KMS-11 (cell line): ENCODE data around the gene RAPGEF2.

Experiments
- H2AFZ ChIP-seq: fragments of 200-600 bp; sonication (generic); 2 replicates; pipeline ENCODE4 v1.6.1; 2016; ENCODE audit warnings: antibody characterized with exemption, mixed run types, low read depth
- H3K27ac ChIP-seq: fragments of 200-600 bp; sonication (generic); 2 replicates; pipeline ENCODE4 v1.6.1; 2016; ENCODE audit warnings: mild to moderate bottlenecking, mixed run types
- H3K27me3 ChIP-seq: fragments of 200-600 bp; sonication (generic); 2 replicates; pipeline ENCODE4 v1.6.1; 2017; ENCODE audit warnings: mild to moderate bottlenecking, low read depth, mixed run types, moderate library complexity; ENCODE audit not compliant: insufficient read depth
- H3K36me3 ChIP-seq: fragments of 200-600 bp; sonication (generic); 2 replicates; pipeline ENCODE4 v1.6.1; 2017; ENCODE audit warnings: mild to moderate bottlenecking, mixed run types; ENCODE audit not compliant: insufficient read depth
- H3K4me1 ChIP-seq: fragments of 200-600 bp; sonication (generic); 2 replicates; pipeline ENCODE4 v1.6.1; 2016; ENCODE audit warnings: mild to moderate bottlenecking, low read depth, mixed run types; ENCODE audit not compliant: poor library complexity, severe bottlenecking
- H3K4me2 ChIP-seq: fragments of 200-600 bp; sonication (generic); 2 replicates; pipeline ENCODE4 v1.7.0; 2016; ENCODE audit warnings: mild to moderate bottlenecking, mixed run types
- H3K4me3 ChIP-seq: fragments of 200-600 bp; sonication (generic); IDR thresholded peaks from 2 replicates; pipeline ENCODE4 v1.6.1; 2017; ENCODE audit warnings: low read depth, low read length, mixed read lengths; ENCODE audit not compliant: insufficient read depth
- H3K79me2 ChIP-seq: fragments of 200-600 bp; sonication (generic); 2 replicates; pipeline ENCODE4 v1.6.1; 2016; ENCODE audit warnings: low read depth, mixed run types; ENCODE audit not compliant: insufficient read depth
- H3K9ac ChIP-seq: fragments of 200-600 bp; sonication (generic); 2 replicates; pipeline ENCODE4 v1.6.1; 2016; ENCODE audit warnings: mild to moderate bottlenecking, mixed run types
- H4K20me1 ChIP-seq: fragments of 200-600 bp; sonication (generic); 2 replicates; pipeline ENCODE4 v1.6.1; 2016; ENCODE audit warnings: mild to moderate bottlenecking, mixed run types; ENCODE audit not compliant: insufficient read depth
- CTCF ChIP-seq: fragments of 200-600 bp; sonication (generic); conservative IDR thresholded peaks from 2 replicates; pipeline ENCODE4 v1.6.1; 2017; ENCODE audit warnings: low read depth, mild to moderate bottlenecking, antibody characterized with exemption, low read length, moderate library complexity, mixed read lengths

RAPGEF2 gene

GRCh38 chr4:159199826-159200225 is 96.9 kb downstream of the RAPGEF2 start:
- no peaks in the 10 kb centered on the region for H4K20me1 ChIP-seq
- no peaks in the 10 kb centered on the region for H3K79me2 ChIP-seq
- no peak overlapping the region for H2AFZ ChIP-seq
- no peaks in the 10 kb centered on the region for H3K27me3 ChIP-seq
- no peak for TF ChIP-seq CTCF
- no peak overlapping the region for H3K4me2 ChIP-seq
- H3K27ac ChIP-seq = no peak overlapping the region
- H3K4me1 ChIP-seq = no peaks in the 10 kb centered on the region
- H3K36me3 ChIP-seq = no peaks in the 10 kb centered on the region
- H3K9ac ChIP-seq = no peak overlapping the region
- no peak overlapping the region for H3K4me3 ChIP-seq

GRCh38 chr4:159201168-159201567 is 98.3 kb downstream of the RAPGEF2 start:
- no peaks in the 10 kb centered on the region for H3K79me2 ChIP-seq
- H3K27me3 ChIP-seq = no peaks in the 10 kb centered on the region
- peaks cover 1% of the 10 kb centered on the region for H3K4me1 ChIP-seq
- no peak overlapping the region for H3K4me3 ChIP-seq
- no peak overlapping the region for H3K27ac ChIP-seq
- H4K20me1 ChIP-seq = no peaks in the 10 kb centered on the region
- TF ChIP-seq CTCF = no peak
- H3K4me2 ChIP-seq = no peak overlapping the region
- no peak overlapping the region for H3K9ac ChIP-seq
- no peaks in the 10 kb centered on the region for H3K36me3 ChIP-seq
- H2AFZ ChIP-seq = no peak overlapping the region

GRCh38 chr4:159204566-159204965 is 101.7 kb downstream of the RAPGEF2 start:
- Histone ChIP-seq H3K4me1 (peaks cover 6% of the 10 kb centered on the region), H3K27ac (no peak overlapping the region), H2AFZ (no peak overlapping the region), H3K79me2 (no peaks in the 10 kb centered on the region), H4K20me1 (no peaks in the 10 kb centered on the region), H3K4me3 (no peak overlapping the region), H3K36me3 (no peaks in the 10 kb centered on the region), H3K9ac (no peak overlapping the region), H3K4me2 (no peak overlapping the region), H3K27me3 (no peaks in the 10 kb centered on the region)
- TF ChIP-seq CTCF = no peak

GRCh38 chr4:159205466-159205865 is 102.6 kb downstream of the RAPGEF2 start:
- no peaks in the 10 kb centered on the region for H4K20me1 ChIP-seq
- peaks cover 6% of the 10 kb centered on the region for H3K4me1 ChIP-seq
- H3K36me3 ChIP-seq = no peaks in the 10 kb centered on the region
- TF ChIP-seq CTCF = no peak
- H3K27ac ChIP-seq = no peak overlapping the region
- H3K4me2 ChIP-seq = no peak overlapping the region
- no peak overlapping the region for H3K9ac ChIP-seq
- no peak overlapping the region for H2AFZ ChIP-seq
- no peaks in the 10 kb centered on the region for H3K27me3 ChIP-seq
- H3K4me3 ChIP-seq = no peak overlapping the region
- no peaks in the 10 kb centered on the region for H3K79me2 ChIP-seq
